Measurements from ENCODE around the gene DSG2.

DSG2 gene

DNA sequence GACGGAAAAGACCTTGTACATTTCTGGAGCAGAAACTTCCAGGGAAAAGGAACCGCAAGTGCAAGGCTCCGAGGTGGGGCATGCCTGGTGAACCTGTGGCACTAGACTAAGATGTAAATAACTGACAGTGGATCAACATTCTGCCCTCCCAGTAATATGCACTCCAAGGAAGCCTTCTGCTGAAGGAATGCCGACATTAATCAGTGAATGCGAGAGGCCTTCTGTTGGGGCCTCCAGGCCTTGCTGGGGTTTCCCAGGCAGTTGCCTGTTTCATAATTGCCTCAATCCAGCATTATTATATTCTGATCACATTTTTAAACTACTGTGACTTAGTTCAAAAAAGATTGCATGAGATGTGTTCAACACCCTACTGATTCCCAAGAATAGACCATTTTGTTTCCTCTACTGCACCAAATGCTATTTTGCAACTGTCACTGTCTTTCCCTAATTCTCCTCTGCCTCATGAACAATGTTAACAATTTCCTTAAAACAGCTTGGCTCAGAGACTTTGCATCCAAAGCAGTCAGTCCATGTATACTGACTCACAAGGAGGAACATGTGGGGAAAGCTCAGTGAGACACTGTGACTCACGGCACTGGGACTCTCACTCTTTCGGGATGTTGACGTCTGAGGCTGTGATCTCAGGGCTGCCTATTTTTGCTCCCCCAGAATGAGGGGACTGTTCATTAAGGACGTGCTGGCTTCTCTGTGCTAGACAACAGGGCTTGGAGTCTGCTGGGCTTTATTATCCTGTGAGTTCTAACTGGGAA is 10.5 kb upstream of the DSG2 start:
- TF ChIP-seq CTCF (IDR thresholded peaks at IDR 0.05; ENCODE audit: insufficient read depth, low read length, poor library complexity, severe bottlenecking): no peak
- no peaks in the 10 kb centered on the region for H3K27me3 ChIP-seq (replicated peaks; ENCODE audit: control insufficient read depth, insufficient read depth, low read length)
- no peaks in the 10 kb centered on the region for H3K36me3 ChIP-seq (ENCODE audit: control insufficient read depth, insufficient read depth, low read length)
- H3K4me3 ChIP-seq (replicated peaks; ENCODE audit: low read depth, low read length): no peak overlapping the region
- DNase-seq (ENCODE audit: extremely low read depth, insufficient read length): no peak

DNA sequence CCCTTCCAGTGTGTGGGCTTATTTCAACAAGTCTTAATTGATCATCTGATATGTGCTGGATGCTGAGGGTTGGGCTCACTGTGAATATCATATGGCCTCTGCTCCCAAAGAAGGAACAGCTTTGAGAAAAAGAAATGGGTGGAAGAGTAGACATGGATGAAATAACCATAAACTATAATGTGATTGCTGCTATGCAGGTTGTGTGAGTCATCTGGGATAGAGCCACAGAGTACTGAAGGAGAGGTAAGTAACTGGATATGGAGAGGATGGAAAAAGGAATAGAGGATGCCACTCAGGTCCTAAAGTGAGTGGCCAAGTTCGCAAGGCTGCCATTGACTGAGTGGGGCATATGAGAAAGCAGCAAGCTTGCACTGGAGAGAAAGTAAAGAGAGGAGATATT is 8.7 kb upstream of the DSG2 start:
- no peak for DNase-seq (ENCODE audit: extremely low read depth, insufficient read length)
- TF ChIP-seq CTCF (IDR thresholded peaks at IDR 0.05; ENCODE audit: insufficient read depth, low read length, poor library complexity, severe bottlenecking): no peak
- Histone ChIP-seq H3K27me3 (replicated peaks; ENCODE audit: control insufficient read depth, insufficient read depth, low read length) (no peaks in the 10 kb centered on the region), H3K4me3 (replicated peaks; ENCODE audit: low read depth, low read length) (no peak overlapping the region), H3K36me3 (ENCODE audit: control insufficient read depth, insufficient read depth, low read length) (no peaks in the 10 kb centered on the region)

- Histone ChIP-seq H3K36me3 (ENCODE audit: control insufficient read depth, insufficient read depth, low read length) (no peaks in the 10 kb centered on the region), H3K4me3 (replicated peaks; ENCODE audit: low read depth, low read length) (no peak overlapping the region), H3K27me3 (replicated peaks; ENCODE audit: control insufficient read depth, insufficient read depth, low read length) (no peaks in the 10 kb centered on the region)
- DNase-seq (ENCODE audit: extremely low read depth, insufficient read length): peak; percentile 56
- TF ChIP-seq CTCF (IDR thresholded peaks at IDR 0.05; ENCODE audit: insufficient read depth, low read length, poor library complexity, severe bottlenecking): no peak
These were observed 7.6 kb upstream of the DSG2 start for GRCh38 chr18:31490387-31490786.

DNA sequence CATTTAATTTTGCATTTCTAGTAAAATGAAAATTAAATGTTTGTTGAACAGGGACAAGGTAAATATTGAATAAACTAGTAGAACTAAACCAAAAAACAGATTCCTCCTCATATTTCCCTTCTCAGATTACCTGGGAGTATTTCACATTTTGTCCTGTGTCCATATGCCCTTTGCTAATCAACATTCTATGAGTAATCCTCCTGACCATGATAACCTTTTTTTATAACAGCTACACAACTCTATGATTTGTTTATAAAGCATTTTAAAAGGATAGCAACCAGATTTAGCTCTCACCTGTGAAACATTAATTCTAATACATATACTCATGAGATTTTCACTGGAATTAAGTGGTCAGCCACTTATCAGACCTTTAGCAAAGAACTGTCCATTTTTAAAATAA is 7.1 kb upstream of the DSG2 start:
- no peak for DNase-seq (ENCODE audit: extremely low read depth, insufficient read length)
- Histone ChIP-seq H3K4me3 (replicated peaks; ENCODE audit: low read depth, low read length) (no peak overlapping the region), H3K36me3 (ENCODE audit: control insufficient read depth, insufficient read depth, low read length) (no peaks in the 10 kb centered on the region), H3K27me3 (replicated peaks; ENCODE audit: control insufficient read depth, insufficient read depth, low read length) (no peaks in the 10 kb centered on the region)
- TF ChIP-seq CTCF (IDR thresholded peaks at IDR 0.05; ENCODE audit: insufficient read depth, low read length, poor library complexity, severe bottlenecking): no peak

DNA sequence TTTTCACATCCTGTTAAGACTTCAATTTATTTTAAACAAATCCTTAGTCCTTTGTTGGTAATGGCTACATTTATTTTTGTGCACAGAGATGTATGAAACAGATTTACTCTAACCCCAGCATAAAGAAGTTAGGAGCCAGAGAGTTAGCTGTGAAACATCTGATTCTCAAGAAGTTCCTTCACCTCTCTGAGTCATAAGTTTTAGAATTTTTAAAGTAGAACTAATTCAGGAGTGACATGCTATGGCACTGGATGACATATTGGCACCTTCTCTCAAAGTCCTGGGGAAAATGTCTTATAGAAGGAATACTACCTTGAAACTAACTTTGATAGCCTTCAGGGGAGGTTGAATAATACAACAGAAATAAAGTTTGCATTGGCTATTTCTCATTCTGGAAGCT is 6.4 kb upstream of the DSG2 start:
- TF ChIP-seq CTCF (IDR thresholded peaks at IDR 0.05; ENCODE audit: insufficient read depth, low read length, poor library complexity, severe bottlenecking): no peak
- Histone ChIP-seq H3K27me3 (replicated peaks; ENCODE audit: control insufficient read depth, insufficient read depth, low read length) (no peaks in the 10 kb centered on the region), H3K4me3 (replicated peaks; ENCODE audit: low read depth, low read length) (no peak overlapping the region), H3K36me3 (ENCODE audit: control insufficient read depth, insufficient read depth, low read length) (no peaks in the 10 kb centered on the region)
- DNase-seq (ENCODE audit: extremely low read depth, insufficient read length): no peak

DNA sequence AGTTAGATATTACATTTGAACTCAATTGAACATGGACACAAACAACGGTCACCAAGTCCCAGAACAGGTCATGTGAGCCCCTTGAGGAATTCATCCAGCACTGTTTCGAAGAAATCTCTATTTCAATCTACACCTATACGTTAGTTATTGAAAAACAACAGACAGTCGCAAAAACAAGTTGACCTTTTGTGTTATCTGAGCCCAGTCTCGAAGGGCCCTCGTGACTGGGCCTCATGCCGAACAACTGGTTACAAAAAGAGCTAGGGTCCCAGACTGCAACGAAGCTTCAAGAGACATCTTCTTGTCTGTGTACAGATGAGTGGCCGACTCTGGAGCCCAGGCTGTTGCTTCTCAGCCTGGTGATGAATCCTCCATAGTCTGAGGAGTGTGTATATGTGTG is 5.3 kb upstream of the DSG2 start:
- Histone ChIP-seq H3K27me3 (replicated peaks; ENCODE audit: control insufficient read depth, insufficient read depth, low read length) (no peaks in the 10 kb centered on the region), H3K36me3 (ENCODE audit: control insufficient read depth, insufficient read depth, low read length) (no peaks in the 10 kb centered on the region), H3K4me3 (replicated peaks; ENCODE audit: low read depth, low read length) (no peak overlapping the region)
- DNase-seq (ENCODE audit: extremely low read depth, insufficient read length): no peak
- TF ChIP-seq CTCF (IDR thresholded peaks at IDR 0.05; ENCODE audit: insufficient read depth, low read length, poor library complexity, severe bottlenecking): no peak

All from GM06990 (cell line).